ENCODE data around the gene TMEM87B.

DNA sequence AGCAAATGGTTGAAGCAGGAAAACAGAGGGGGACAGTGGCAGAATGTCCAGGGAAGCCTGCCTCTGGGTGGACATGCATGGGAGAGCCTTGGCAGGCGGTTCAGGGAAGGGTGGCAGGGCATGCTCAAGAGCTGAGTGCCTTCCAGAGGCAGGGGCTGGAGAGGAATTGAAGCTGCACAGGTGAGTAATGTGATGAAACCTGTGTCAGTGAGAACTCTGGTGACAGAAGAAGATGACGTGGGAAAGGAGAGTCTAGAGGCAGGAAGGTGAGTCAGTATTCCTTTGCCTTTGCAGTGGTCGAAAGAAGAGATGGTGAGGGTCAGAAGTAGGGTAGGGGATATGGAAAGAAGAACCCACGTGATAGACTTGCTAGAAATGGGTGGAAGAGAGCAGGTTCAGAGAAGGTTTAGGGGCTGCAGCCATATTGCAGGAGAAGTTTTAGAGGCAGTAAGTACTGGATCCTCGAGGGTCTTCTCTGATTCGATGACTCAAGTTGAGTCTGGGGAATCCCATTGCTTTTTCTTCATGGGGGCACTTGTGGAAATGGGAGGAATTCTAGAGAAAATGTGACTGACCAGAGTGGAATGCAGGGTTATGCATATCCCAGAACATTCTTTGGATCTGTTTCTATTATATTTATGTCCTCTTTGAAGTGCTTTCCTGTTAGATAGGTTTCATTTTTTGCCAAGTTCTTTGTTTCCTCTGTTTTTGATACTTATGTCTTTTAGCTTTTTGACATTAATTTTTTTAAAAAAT is 37.4 kb downstream of the TMEM87B start:
- no peak for TF ChIP-seq CTCF (IDR thresholded peaks at IDR 0.05)
- no peak for TF ChIP-seq POLR2AphosphoS5 (IDR thresholded peaks at IDR 0.05)
- no peak for TF ChIP-seq POLR2A (IDR thresholded peaks at IDR 0.05)
- no peak for TF ChIP-seq EP300 (IDR thresholded peaks at IDR 0.05)
